DMS153 treated with DMSO at 0.1 percent for 48 hours (cell line): Measurements from ENCODE around the gene FSD1.
"Not testable (repeated sequence)": the region's sequence is repeated elsewhere in the genome, so short reads cannot be mapped to it uniquely, and the experiment has no call there.

Experiments used
- DNase-seq: peaks from one replicate; lab custom pipeline; 2025; ENCODE audit not compliant: unreplicated experiment; lab: John Stamatoyannopoulos, UW

Gene FSD1

DNA sequence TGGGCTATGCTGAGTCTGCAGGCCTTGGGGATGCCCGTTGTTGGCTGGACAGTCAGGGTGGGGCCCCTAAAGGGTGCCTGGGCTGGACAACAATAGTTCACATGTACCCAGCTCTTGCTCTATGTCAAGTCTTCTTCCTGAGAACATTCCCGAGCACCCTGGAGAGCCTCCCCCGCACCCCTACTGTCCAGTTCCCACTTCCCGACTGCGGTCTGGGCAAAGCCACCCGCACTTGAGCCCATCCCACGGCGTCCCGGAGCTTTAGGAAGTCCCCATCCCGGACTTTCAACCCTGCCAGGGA lies 37.9 kb downstream of the FSD1 start:
- no peak for DNase-seq

- DNase-seq = peak; percentile 98
Observed at GRCh38 chr19:4342615-4343369, 38.4 kb downstream of the FSD1 start.

DNA sequence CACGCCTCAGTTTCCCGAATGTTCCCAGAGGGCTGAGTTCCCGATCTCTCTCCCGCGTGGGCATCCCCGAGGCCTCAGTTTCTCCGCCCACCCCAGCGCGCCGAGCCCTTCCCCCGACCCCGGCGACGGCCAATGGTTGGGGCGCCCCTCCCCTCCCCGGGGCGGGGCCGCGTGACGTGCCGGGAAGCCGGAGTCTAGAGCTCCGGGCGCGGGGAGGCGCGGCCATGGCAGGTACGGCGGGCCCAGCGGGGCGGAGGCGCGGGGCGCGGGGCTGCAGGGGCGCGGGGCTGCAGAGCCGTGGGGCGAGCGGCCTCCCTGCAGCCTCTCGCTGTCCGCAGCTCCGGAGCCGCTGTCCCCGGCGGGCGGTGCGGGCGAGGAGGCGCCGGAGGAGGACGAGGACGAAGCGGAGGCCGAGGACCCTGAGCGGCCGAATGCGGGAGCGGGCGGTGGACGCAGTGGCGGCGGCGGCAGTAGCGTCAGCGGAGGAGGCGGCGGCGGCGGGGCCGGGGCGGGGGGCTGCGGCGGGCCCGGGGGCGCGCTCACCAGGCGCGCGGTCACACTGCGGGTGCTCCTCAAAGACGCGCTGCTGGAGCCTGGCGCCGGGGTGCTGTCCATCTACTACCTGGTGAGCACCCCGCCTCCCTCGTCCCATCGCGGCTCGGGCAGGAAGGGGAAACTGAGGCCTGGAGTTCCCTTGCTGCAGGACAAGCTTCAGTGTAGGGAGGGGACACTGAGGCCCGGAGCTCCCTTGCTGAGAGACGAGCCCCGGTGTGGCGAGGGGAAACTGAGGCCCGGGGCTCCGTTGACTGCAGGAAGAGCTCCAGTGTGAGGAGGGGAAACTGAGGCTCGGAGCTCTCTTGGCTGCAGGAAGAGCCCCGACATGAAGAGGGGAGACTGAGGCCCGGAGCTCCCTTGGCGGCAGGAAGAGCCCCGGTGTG lies 39.2 kb downstream of the FSD1 start, which contains the start of gene MPND:
Gene MPND, plus strand, starts transcription at position 193 of the 938 bp plus-strand sequence. Its CDS starts 32 bp downstream, at position 225.
- peak; percentile 39 for DNase-seq

- DNase-seq = no peak
Observed at GRCh38 chr19:4345342-4346019, 41.1 kb downstream of the FSD1 start.

GRCh38 chr19:4346020-4346383 lies 41.6 kb downstream of the FSD1 start:
- no peak for DNase-seq

- DNase-seq = no peak
Observed at GRCh38 chr19:4347521-4347920, 43.1 kb downstream of the FSD1 start.

GRCh38 chr19:4349225-4349624 lies 44.8 kb downstream of the FSD1 start:
- DNase-seq = not testable (repeated sequence)

GRCh38 chr19:4350111-4350510 lies 45.7 kb downstream of the FSD1 start:
- DNase-seq = no peak

DNA sequence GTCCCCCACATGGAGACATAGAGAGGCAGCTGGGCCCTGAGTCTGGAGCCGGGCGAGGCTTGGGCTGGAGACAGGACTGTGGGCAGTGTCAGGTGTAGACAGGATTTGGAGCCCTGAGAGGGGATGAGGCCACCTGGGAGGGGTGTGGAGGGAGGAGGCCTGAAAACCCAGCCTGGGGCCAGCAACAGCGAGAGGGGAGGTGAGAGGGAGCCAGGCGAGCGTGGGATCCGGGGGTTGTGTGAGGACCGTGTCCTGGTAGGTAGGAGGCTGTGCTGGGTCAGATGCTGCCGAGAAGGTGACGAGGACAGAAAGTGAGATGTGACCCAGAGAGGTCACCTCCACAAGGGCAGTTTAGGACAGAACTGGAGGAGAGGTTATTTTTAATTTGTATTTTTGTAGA lies 46.3 kb downstream of the FSD1 start:
- DNase-seq = no peak

- DNase-seq = peak; percentile 10
Observed at GRCh38 chr19:4352701-4353121, 48.3 kb downstream of the FSD1 start.

GRCh38 chr19:4354282-4354681 lies 49.9 kb downstream of the FSD1 start:
- no peak for DNase-seq

GRCh38 chr19:4354897-4355296 lies 50.5 kb downstream of the FSD1 start:
- no peak for DNase-seq

GRCh38 chr19:4357095-4357797 lies 52.8 kb downstream of the FSD1 start:
- no peak for DNase-seq

DNA sequence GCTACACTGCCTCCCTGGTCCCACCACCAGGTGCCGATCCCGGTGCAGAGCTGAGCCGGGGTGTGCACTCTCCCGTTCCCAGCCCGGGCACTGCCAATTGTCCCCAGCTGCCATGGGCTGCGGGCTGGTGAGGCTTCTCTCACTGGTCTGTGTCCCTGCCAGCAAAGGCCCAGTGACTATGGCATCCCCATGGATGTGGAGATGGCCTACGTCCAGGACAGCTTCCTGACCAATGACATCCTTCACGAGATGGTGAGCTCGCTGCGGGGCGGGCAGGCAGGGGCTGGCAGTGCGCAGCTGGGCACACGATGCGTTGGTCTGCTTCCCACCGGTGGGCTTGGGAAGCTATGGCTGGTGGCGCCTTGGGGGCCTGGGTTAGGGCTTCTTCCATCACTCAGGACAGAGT lies 53.5 kb downstream of the FSD1 start:
- no peak for DNase-seq

- DNase-seq = no peak
Observed at GRCh38 chr19:4358709-4359626, 54.6 kb downstream of the FSD1 start.

DNA sequence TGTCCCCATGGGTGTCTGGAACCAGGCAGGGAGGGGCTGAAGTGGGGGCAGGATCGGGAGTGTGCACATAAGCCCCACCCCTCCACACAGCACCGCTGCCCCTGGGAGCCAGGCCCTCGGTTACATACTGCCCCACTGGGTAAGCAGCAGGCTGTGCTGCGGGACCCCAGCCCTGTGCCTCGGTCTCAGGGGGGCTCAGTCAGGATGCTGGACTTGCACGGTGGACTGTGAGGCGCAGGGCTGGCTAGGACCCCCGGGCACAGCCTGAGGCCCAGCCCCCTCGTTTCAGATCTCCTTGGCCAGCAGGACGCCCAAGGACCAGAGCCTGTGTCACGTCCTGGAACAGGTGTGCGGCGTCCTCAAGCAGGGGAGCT lies 55.2 kb downstream of the FSD1 start:
- no peak for DNase-seq

DNA sequence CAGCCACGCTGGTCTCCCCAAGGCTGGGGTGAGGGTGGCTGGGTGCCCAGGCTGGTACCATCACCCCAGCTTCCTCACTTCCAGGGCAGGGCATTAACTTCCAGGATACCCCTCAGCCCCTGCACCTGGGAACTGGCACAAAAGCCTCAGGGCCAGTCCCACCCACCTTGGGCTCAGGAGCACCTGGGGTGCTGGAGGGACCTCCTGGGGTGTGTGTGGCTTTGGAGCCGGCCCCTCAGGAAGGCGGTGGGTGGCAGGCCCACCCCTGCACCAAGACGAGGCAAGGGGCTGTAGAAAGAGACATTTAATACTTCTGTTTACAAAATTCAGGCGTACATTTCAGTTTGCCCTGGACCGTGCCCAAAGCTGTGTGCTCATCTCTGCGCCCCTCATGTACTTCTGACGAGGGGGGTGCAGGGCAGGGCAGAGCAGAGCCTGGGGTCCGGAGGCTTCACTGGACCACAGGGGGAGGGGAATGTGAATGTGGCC lies 55.7 kb downstream of the FSD1 start:
- DNase-seq = no peak

DNA sequence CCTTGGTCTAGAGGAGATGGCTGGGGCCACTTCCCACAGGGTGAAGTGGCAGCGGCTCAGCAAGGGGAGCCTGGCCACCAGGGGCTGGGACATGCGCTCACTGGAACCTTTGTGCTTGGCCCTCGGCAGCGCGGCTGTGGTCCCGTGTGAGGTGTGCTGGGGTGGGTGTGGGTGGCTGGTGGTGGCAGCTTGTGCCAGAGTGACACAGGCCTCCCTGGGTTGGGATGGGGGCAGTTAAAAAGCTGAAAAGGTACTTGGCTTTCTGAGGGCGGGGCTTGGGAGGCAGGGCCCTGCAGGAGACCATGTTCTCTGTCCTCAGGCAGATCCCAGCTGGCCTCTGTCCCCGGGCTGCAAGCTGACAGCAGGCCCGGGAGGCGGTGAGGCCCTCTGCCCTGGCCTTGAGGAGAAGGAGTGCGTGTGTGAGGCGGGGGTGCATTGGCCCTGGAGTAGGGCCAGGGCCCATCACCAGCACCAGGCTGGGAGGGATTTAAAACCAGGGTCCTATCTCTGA lies 56.3 kb downstream of the FSD1 start:
- no peak for DNase-seq

- no peak for DNase-seq
Observed at GRCh38 chr19:4361152-4362046, 57.0 kb downstream of the FSD1 start.
